ENCODE data around the gene KPNA6.

KPNA6 gene

DNA sequence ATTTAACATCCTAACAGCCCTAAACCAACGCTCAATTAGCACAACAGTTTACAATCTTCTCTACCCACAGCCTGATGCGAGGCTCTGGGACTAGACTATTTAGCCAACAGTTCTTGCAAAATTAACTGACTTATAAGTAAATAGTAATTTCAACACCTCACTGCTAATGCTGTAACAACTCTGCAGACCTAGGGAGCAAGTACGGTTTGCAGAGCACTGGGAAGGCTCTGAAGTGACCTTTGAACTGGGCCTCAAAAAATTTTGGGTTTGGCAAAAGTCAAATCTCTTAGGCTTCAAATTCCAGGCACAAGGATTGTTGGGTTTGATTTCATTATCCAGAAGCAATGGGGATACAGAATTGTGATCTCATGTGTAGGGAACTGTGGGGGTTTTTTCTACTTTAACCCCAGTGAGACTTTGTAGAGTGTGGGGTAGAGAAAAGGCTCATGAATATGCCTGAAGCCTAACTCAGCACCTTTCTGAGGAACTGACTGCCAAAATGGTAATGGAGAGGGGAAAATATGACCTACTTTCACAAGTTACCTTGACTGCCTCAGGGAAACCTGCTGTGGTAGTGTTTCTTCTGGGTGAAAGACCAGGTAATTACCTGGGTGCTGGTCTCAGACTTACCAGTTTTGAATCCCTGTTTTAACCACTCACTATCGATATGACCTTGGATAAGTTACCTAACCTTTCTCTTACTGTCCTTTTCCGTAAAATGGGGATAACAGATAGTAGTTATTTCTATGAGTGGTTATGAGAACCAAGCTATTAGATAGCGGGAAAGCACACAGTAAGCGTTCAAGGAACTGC lies 70.7 kb downstream of the KPNA6 start:
- TF ChIP-seq, protein P1, sequence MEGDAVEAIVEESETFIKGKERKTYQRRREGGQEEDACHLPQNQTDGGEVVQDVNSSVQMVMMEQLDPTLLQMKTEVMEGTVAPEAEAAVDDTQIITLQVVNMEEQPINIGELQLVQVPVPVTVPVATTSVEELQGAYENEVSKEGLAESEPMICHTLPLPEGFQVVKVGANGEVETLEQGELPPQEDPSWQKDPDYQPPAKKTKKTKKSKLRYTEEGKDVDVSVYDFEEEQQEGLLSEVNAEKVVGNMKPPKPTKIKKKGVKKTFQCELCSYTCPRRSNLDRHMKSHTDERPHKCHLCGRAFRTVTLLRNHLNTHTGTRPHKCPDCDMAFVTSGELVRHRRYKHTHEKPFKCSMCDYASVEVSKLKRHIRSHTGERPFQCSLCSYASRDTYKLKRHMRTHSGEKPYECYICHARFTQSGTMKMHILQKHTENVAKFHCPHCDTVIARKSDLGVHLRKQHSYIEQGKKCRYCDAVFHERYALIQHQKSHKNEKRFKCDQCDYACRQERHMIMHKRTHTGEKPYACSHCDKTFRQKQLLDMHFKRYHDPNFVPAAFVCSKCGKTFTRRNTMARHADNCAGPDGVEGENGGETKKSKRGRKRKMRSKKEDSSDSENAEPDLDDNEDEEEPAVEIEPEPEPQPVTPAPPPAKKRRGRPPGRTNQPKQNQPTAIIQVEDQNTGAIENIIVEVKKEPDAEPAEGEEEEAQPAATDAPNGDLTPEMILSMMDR (IDR thresholded peaks at IDR 0.05) = no peak

- TF ChIP-seq, protein P1 (IDR thresholded peaks at IDR 0.05) = no peak
Measured at GRCh38 chr1:32179193-32179442, 71.3 kb downstream of the KPNA6 start.

DNA sequence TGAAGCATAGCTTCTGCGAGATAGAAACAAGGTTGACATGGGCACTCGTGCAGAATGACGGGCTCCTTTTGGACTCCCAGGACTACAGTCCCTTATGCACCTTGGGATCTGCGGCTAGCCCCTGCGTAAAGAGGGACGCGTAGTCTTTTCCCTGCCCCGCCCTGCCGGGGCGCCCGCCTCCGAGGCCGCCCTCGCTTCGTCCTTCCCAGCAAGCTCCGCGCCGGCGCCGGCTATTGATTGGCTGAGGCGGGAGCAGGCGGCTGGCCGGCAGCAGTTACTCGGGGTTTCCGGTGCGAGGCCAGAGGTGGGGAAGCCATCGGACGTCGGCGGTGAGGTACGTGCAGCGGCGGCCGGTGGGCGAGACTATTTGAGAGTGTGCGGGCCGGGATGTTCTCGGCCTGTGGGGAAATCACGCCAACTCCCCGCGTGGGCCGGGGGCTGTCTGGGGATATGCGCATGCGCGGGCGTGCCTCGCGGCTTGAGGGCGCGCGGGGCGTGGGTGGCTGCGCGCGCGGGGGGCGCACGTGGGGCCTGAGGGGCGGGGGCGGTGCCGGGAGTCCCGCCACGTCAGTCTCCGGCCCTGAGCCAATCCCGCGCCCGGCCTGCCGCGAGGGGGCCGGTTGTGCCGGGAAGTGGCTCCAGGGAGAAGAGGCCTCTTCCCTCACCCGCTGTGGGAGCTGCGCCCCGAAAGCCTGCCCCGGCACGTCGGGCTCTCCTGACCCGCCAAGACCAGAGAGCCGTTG lies 71.8 kb downstream of the KPNA6 start, which contains the start of gene TXLNA:
Gene TXLNA, plus strand, starts transcription at position 233 of the 743 bp plus-strand sequence. CDS start 671 bp downstream, outside the sequence.
- TF ChIP-seq, protein P1 (IDR thresholded peaks at IDR 0.05) = no peak

GRCh38 chr1:32180186-32181060 lies 72.6 kb downstream of the KPNA6 start:
- TF ChIP-seq, protein P1 (IDR thresholded peaks at IDR 0.05) = no peak

GRCh38 chr1:32181065-32181464 lies 73.2 kb downstream of the KPNA6 start:
- TF ChIP-seq, protein P1 (IDR thresholded peaks at IDR 0.05) = no peak

DNA sequence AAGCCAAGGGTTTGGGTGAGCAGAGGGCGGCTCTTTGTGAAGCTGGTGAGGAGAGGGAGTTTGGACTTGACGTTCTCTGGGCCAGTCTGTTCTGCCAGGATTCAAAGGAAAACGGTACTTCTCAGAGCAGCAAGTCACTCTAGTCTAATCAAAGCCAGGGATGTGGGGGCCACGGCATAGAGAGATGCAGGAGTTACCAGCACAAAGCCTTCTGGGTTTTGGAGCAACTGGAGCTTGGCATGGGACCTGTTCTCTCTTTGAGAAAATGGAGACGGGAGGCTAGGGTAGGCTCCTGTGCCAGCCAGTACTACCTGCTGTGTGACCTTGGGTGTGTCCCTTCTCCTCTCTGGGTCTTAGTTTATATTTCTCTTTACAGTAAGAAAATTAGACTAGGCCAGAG lies 73.7 kb downstream of the KPNA6 start:
- TF ChIP-seq, protein P1 (IDR thresholded peaks at IDR 0.05) = no peak

- TF ChIP-seq, protein P1 (IDR thresholded peaks at IDR 0.05) = no peak
Measured at GRCh38 chr1:32182060-32182459, 74.2 kb downstream of the KPNA6 start.

All from LNCAP (cell line).